Measurements from ENCODE around the gene KRT74.
"Not testable (repeated sequence)": the region's sequence is repeated elsewhere in the genome, so short reads cannot be mapped to it uniquely, and the experiment has no call there.

Gene KRT74

GRCh38 chr12:52602552-52602951, 28.9 kb upstream of the KRT74 start:
- no peak for TF ChIP-seq CTCF (conservative IDR thresholded peaks at IDR 0.05)
- TF ChIP-seq ZFX (IDR thresholded peaks at IDR 0.05): no peak
- H3K27ac ChIP-seq: no peak overlapping the region

- no peak for TF ChIP-seq CTCF (conservative IDR thresholded peaks at IDR 0.05)
- TF ChIP-seq ZFX (IDR thresholded peaks at IDR 0.05): no peak
- no peak overlapping the region for H3K27ac ChIP-seq
Observed at GRCh38 chr12:52601671-52602070, 28.0 kb upstream of the KRT74 start.

DNA sequence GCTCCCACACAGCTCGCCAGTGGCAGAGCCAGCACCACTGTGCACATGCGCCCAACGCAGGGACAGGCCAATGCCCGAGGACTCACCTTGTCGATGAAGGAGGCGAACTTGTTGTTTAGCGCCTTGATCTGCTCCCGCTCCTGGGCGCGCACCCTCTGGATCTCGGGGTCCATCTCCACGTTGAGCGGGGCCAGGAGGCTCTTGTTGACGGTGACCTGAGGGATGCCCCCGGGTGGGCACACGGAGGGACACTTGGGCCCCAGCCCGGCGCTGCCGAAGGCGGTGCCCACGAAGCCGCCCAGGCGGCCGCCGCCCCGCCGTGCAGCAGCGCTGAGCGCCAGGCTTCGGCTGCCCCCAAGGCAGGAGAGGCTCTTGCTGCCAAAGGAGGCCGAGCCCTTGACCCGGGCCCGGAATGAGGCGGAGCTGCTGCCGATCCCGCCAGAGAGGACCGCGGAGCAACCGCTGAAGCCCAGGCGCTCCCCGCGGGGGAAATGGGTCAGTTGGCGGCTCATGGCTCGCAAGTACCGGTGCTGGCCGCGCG, 27.4 kb upstream of the KRT74 start, which contains the start of gene KRT72:
Gene KRT72 (minus strand): TSS at position 523 of the 541 bp plus-strand sequence. CDS start 11 bp downstream, at position 512.
- no peak for TF ChIP-seq ZFX (IDR thresholded peaks at IDR 0.05)
- no peak for TF ChIP-seq CTCF (conservative IDR thresholded peaks at IDR 0.05)
- no peak within 1 kb of the TSS for H3K27ac ChIP-seq

GRCh38 chr12:52600475-52600874, 26.8 kb upstream of the KRT74 start:
- TF ChIP-seq CTCF (conservative IDR thresholded peaks at IDR 0.05): no peak
- TF ChIP-seq ZFX (IDR thresholded peaks at IDR 0.05): no peak
- no peak overlapping the region for H3K27ac ChIP-seq

DNA sequence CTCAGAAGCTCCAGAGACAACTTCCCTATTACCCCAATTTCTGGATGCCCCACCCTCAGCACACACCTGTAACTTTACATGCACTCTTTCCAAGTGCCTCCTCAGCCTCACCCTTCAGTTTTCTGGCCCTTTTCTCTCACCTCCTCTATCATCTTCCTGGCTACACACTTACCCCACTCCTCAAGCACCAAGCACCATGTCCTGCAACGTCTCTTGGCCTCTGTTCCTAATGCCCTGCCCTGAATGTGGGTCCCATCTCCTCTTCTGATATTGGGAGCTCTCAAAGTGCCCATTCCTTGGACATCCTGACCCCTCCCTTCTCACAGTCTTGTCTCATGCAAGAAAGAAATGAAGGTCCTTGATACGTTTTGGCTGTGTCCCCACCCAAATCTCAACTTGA, 26.4 kb upstream of the KRT74 start:
- H3K27ac ChIP-seq: no peak overlapping the region
- TF ChIP-seq CTCF (conservative IDR thresholded peaks at IDR 0.05): no peak
- TF ChIP-seq ZFX (IDR thresholded peaks at IDR 0.05): no peak

DNA sequence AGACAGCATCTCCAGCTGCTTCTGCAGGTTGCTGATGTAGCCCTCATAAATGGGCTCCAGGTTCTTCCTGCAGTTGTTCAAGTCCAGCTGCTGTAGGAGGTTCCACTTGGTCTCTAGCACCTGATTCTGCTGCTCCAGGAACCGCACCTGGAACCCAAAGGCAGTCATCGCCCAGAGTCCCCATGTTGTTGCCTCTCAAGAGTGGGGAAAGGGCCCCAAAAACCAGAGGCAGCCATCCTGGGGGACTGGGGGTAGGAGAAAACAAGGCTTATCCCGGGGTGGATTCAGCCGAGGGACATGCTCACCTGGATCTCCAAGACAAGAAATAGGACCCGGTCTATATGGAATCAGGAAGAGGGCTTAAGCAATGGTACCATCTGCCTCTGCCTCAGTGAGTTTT, 25.3 kb upstream of the KRT74 start:
- TF ChIP-seq ZFX (IDR thresholded peaks at IDR 0.05) (no peak), CTCF (conservative IDR thresholded peaks at IDR 0.05) (no peak)
- H3K27ac ChIP-seq: no peak overlapping the region

DNA sequence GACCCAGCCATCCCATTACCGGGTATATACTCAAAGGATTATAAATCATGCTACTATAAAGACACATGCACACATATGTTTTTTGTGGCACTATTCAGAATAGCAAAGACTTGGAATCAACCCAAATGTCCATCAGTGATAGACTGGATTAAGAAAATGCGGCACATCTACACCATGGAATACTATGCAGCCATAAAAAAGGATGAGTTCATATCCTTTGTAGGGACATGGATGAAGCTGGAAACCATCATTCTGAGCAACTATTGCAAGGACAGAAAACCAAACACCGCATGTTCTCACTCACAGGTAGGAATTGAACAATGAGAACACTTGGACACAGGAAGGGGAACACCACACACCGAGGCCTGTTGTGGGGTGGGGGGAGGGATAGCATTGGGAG, 20.6 kb upstream of the KRT74 start:
- H3K27ac ChIP-seq: not testable (repeated sequence)

DNA sequence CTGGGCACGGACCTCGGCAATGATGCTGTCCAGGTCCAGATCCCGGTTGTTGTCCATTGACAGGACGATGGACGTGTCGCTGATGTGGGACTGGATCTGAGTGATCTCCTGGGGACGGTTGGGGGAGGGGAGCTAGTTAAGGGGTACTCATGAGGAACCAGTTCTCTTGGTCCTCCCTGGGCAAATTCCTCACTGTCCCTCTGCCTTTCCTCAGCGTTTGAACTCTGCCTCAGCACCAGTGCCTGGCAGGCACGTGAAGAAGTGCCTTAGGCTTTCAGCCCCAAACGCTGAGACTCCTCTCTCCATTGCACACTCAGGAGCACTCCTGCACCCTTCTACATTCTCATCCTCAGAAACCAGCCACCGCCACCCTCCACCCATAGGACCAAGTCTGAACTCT, 17.9 kb upstream of the KRT74 start:
- no peak for TF ChIP-seq CTCF (conservative IDR thresholded peaks at IDR 0.05)
- TF ChIP-seq ZFX (IDR thresholded peaks at IDR 0.05): no peak

More for the DNA sequence above, 17.9 kb upstream of the KRT74 start:
- H3K27ac ChIP-seq: no peak overlapping the region

All from C4-2B (cell line).